Measurements from ENCODE around the gene CCM2L. TPM values are rescaled to one million over a fixed set of nuclear protein-coding genes. Genes with fewer than 3 reads are reported as not detected.

The CCM2L gene
- total and polyA plus RNA-seq, 2 donors (not counting 3 experiments of a cell fraction or from before 2014, with no cell fraction given): 10.8 to 13.4 TPM

- Histone ChIP-seq H3K27me3 (ENCODE audit: control insufficient read depth in 2 of 2, insufficient read depth in 2 of 2, low read length in 2 of 2) (no peaks in the 10 kb centered on the region), H3K4me2 (ENCODE audit: insufficient read depth, low read length) (no peak overlapping the region), H2AFZ (ENCODE audit: low read depth, low read length) (no peak overlapping the region), H4K20me1 (replicated peaks; ENCODE audit: control insufficient read depth, extremely low read depth, insufficient read depth, low read length) (no peaks in the 10 kb centered on the region), H3K36me3 (ENCODE audit: control insufficient read depth in 2 of 2, extremely low read depth in 1 of 2, insufficient read depth in 2 of 2, low read length in 2 of 2) (no peaks in the 10 kb centered on the region), H3K4me3 (replicated peaks in 1 of 3; ENCODE audit: insufficient read depth in 1 of 3, low read depth in 1 of 3, low read length in 3 of 3) (no peak overlapping the region), H3K79me2 (ENCODE audit: control insufficient read depth, insufficient read depth, low read length) (no peaks in the 10 kb centered on the region), H3K9me3 (replicated peaks; ENCODE audit: control insufficient read depth, insufficient read depth, low read length) (no peaks in the 10 kb centered on the region), H3K27ac (ENCODE audit: insufficient read depth, low read depth, low read length) (no peak overlapping the region), H3K4me1 (ENCODE audit: control insufficient read depth, extremely low read depth, insufficient read depth, low read length) (peaks cover 2% of the 10 kb centered on the region), H3K9ac (replicated peaks; ENCODE audit: extremely low read depth, insufficient read depth, low read length) (no peak overlapping the region), H3K9me1 (replicated peaks; ENCODE audit: control insufficient read depth, extremely low read depth, insufficient read depth, low read length) (no peaks in the 10 kb centered on the region)
- intact Hi-C loops (cut with micrococcal nuclease) (no loop called here), dilution Hi-C loops (cut with MboI; ENCODE audit: extremely low pct_ligation_motif_present, low sequenced_read_pairs) (no loop called here)
- TF ChIP-seq MYC (IDR thresholded peaks at IDR 0.05; ENCODE audit: low read depth, low read length): no peak
- no peak for TF ChIP-seq POLR2AphosphoS5 (IDR thresholded peaks at IDR 0.05; ENCODE audit: insufficient read depth, low read depth, low read length)
- TF ChIP-seq FOS (IDR thresholded peaks at IDR 0.05; ENCODE audit: borderline replicate concordance, insufficient read depth, low read length): no peak
- no peak for TF ChIP-seq EZH2 (IDR thresholded peaks at IDR 0.05; ENCODE audit: borderline replicate concordance, low read depth, low read length, severe bottlenecking)
- no peak for TF ChIP-seq MAX (IDR thresholded peaks at IDR 0.05; ENCODE audit: insufficient read depth, insufficient read length)
- no peak for TF ChIP-seq JUN (IDR thresholded peaks at IDR 0.05; ENCODE audit: borderline replicate concordance, insufficient read depth, insufficient read length, low read depth)
- no peak for TF ChIP-seq GATA2 (IDR thresholded peaks at IDR 0.05; ENCODE audit: insufficient read depth, insufficient read length, low read depth, low read length)
- TF ChIP-seq CTCF (IDR thresholded peaks at IDR 0.05; ENCODE audit: extremely low read depth in 1 of 2, insufficient read depth in 1 of 2, low read depth in 1 of 2, low read length in 2 of 2): no peak
- no peak for TF ChIP-seq POLR2A (IDR thresholded peaks at IDR 0.05; ENCODE audit: low read depth, low read length)
- ChIA-PET CTCF (interaction anchor here (0.7 to 1.0 kb wide), 2 partner anchors 73 to 172 kb away, joined by 3 to 5 read pairs; partner anchors contain the start of gene PDRG1), POLR2A (no interaction called here)
- DNase-seq (ENCODE audit: low read depth, low spot score): no peak
- FAIRE-seq: no peak
- BruUV-seq (replicated peaks): no TSS peak
Measured at GRCh38 chr20:32024683-32025295, 14.6 kb downstream of the CCM2L start.

All from endothelial cell of umbilical vein (primary cell).